Tibial artery (tissue), 4 donors: Measurements from ENCODE around the gene PSMF1.

ENCODE experiments used
- DNase-seq, 2 donors: peaks; one replicate each; pipeline ENCODE4 v3.0.0-alpha.2; 2019
- H3K27ac ChIP-seq, 2 donors: fragments of 200-600 bp; sonication (generic) in 1 of 2; 1 replicate in 1 of 2; 2 replicates in 1 of 2; pipeline ENCODE4 v1.5.1; 2018 to 2019; ENCODE audit warnings: mild to moderate bottlenecking in 1 of 2
- H3K27me3 ChIP-seq, 2 donors: fragments of 200-600 bp; sonication (generic) in 1 of 2; one replicate each; pipeline versions ENCODE4 v1.5.1 to v1.6.0; 2016 to 2019
- H3K36me3 ChIP-seq, 3 donors: fragments of 200-600 bp; sonication (generic) in 2 of 3; one replicate each; pipeline ENCODE4 v1.5.1; 2016 to 2019; ENCODE audit warnings: mild to moderate bottlenecking in 2 of 3
- H3K4me1 ChIP-seq, 4 donors: fragments of 200-600 bp; sonication (generic) in 2 of 4; 1 replicate in 3 of 4; 2 replicates in 1 of 4; pipeline ENCODE4 v1.5.1; 2016 to 2019
- H3K4me3 ChIP-seq, 2 donors: fragments of 200-600 bp; sonication (generic) in 1 of 2; 1 replicate in 1 of 2; 2 replicates in 1 of 2; pipeline ENCODE4 v1.5.1; 2018 to 2019; ENCODE audit warnings: mild to moderate bottlenecking in 2 of 2
- H3K9me3 ChIP-seq, 3 donors: fragments of 200-600 bp; sonication (generic) in 1 of 3; one replicate each; pipeline ENCODE4 v1.5.1; 2016 to 2019
- intact Hi-C: fragments of 100-400 bp; cut with DNase I; formaldehyde crosslinking; loops from one replicate; pipeline ENCODE4 v1.15.0; 2023; ENCODE audit warnings: low total_unique reads
- TF ChIP-seq, protein P1 (sequence below), 2 experiments: fragments of 200-600 bp in 1 of 2; fragments of 450-650 bp in 1 of 2; IDR thresholded peaks; one replicate each; pipeline ENCODE4 v1.5.1; 2017 to 2019; ENCODE audit warnings: antibody characterized with exemption in 2 of 2, mild to moderate bottlenecking in 1 of 2, moderate library complexity in 1 of 2

PSMF1 gene

DNA sequence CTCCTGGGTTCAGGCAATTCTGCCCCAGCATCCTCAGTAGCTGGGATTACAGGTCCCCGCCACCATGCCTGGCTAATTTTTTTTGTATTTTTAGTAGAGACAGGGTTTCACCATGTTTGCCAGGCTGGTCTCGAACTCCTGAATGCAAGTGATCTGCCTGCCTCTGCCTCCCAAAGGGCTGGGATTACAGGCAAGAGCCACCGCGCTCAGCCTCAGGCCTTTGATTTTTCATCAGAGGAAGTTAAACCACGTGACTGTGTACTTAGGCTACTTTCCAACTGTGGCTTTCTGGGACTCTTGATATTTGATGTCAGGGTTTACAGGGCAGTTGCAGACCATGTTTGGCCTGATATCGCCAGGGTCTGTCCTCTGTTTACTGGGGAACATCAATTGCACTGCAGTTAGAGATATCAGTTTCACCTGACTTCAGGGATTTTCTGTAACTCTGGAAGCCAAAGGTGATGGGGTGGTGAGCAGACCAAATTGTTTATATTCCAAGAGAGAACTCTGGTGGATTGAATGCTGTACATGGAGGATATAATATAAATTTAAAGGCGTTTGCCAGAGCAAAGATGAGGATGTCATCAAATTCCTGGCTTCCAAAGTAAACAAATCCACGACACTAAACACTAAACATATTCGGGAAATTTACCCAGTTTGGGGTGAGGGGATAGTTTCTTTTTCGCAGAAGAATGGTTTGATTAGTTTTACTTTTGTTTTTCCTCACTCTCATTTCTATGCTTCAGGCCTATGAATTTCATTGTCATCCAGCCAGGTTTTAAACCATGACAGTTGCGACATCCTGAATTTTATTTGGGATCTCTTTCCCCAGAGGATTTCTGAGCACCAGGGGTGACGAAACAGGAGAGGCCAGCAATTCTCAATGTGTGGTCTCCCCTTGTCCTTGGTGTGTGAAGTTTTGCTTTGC lies 4.2 kb downstream of the PSMF1 start:
- intact Hi-C loops, result loop anchor here (10.0 kb wide), 1 partner anchor 1352 kb away; the partner anchor contains the start of gene SNRPB
- H3K27ac ChIP-seq, result peak overlapping the region; percentile 8 to 46
- H3K36me3 ChIP-seq, result peaks cover 25 to 27% (median 26%) of the 10 kb centered on the region in 3 donors
- peaks cover 0 to 61% (median 38%) of the 10 kb centered on the region in 4 donors for H3K4me1 ChIP-seq
- no peaks in the 10 kb centered on the region for H3K9me3 ChIP-seq
- DNase-seq, result peak in 1 of 2 donors; percentile 36
- TF ChIP-seq, protein P1, sequence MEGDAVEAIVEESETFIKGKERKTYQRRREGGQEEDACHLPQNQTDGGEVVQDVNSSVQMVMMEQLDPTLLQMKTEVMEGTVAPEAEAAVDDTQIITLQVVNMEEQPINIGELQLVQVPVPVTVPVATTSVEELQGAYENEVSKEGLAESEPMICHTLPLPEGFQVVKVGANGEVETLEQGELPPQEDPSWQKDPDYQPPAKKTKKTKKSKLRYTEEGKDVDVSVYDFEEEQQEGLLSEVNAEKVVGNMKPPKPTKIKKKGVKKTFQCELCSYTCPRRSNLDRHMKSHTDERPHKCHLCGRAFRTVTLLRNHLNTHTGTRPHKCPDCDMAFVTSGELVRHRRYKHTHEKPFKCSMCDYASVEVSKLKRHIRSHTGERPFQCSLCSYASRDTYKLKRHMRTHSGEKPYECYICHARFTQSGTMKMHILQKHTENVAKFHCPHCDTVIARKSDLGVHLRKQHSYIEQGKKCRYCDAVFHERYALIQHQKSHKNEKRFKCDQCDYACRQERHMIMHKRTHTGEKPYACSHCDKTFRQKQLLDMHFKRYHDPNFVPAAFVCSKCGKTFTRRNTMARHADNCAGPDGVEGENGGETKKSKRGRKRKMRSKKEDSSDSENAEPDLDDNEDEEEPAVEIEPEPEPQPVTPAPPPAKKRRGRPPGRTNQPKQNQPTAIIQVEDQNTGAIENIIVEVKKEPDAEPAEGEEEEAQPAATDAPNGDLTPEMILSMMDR (IDR thresholded peaks at IDR 0.05), result no peak
- H3K4me3 ChIP-seq, result no peak overlapping the region
- no peaks in the 10 kb centered on the region for H3K27me3 ChIP-seq

DNA sequence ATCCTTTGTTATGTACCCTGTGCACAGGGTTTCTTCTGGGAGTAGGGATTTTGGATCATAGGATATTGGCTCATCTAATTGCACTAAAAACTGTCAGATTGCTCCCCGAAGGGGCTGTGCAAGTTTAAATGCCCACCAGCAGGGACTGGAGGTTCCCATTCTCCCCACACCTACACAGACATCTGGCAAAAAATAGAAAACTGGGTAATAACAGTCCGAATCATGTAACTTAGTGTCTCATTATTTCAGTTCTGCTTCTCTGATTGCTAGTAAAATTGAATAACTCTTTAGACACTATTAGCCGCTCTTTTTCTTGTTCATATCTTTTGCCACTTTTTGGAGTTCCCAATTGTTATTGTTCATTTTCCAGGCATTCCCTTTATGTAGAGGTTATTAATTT lies 5.3 kb downstream of the PSMF1 start:
- intact Hi-C loops, result loop anchor here (10.0 kb wide), 1 partner anchor 1351 kb away; the partner anchor contains the start of gene SNRPB
- peaks cover 0 to 57% (median 36%) of the 10 kb centered on the region in 4 donors for H3K4me1 ChIP-seq
- H3K27ac ChIP-seq, result no peak overlapping the region
- peaks cover 35 to 37% (median 36%) of the 10 kb centered on the region in 3 donors for H3K36me3 ChIP-seq
- TF ChIP-seq, protein P1 (IDR thresholded peaks at IDR 0.05), result no peak
- H3K27me3 ChIP-seq, result no peaks in the 10 kb centered on the region
- no peaks in the 10 kb centered on the region for H3K9me3 ChIP-seq
- no peak for DNase-seq
- H3K4me3 ChIP-seq, result no peak overlapping the region

DNA sequence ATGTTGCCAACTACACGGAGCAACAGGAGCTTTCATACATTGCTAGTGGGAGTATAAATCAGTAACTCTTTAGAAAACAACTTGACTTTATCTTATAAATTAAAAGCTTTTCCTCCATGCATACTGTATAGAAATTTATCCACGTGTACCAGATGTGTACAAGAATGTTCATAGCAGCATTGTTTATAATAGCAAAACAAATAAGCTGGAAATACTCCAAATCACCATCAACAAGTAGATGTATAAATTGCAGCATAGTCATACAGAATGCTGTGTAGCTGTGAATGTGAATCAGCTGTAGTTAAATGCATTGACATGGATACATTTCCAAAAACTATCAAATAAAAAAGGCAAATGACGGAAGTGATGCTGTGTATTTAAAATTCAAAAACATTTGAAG lies 6.0 kb downstream of the PSMF1 start:
- peaks cover 41 to 43% (median 43%) of the 10 kb centered on the region in 3 donors for H3K36me3 ChIP-seq
- peaks cover 0 to 52% (median 31%) of the 10 kb centered on the region in 4 donors for H3K4me1 ChIP-seq
- H3K27ac ChIP-seq, result no peak overlapping the region
- no peak overlapping the region for H3K4me3 ChIP-seq
- no peaks in the 10 kb centered on the region for H3K9me3 ChIP-seq
- no peaks in the 10 kb centered on the region for H3K27me3 ChIP-seq
- intact Hi-C loops, result loop anchor here (10.0 kb wide), 1 partner anchor 1350 kb away; the partner anchor contains the start of gene SNRPB
- DNase-seq, result no peak
- TF ChIP-seq, protein P1 (IDR thresholded peaks at IDR 0.05), result no peak

DNA sequence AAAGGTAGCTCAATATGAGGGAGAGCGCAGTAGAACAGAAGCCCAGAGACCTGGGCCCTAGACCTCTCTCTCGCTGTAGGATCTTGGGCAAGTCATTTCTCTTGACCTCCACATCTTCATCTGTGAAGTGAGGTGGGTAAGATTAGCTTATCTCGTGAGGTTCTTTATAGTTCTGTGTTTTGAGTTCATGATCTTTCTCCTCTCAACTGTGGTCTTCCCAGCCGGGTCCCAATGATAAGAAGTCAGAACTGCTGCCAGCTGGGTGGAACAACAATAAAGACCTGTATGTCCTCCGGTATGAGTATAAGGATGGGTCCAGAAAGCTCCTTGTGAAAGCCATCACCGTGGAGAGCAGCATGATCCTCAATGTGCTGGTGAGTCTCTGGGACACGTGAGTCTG lies 6.9 kb downstream of the PSMF1 start:
- TF ChIP-seq, protein P1 (IDR thresholded peaks at IDR 0.05), result no peak
- H3K4me1 ChIP-seq, result peaks cover 0 to 43% (median 23%) of the 10 kb centered on the region in 4 donors
- no peaks in the 10 kb centered on the region for H3K27me3 ChIP-seq
- no peak overlapping the region for H3K27ac ChIP-seq
- no peak for DNase-seq
- intact Hi-C loops, result loop anchor here (10.0 kb wide), 1 partner anchor 1350 kb away; the partner anchor contains the start of gene SNRPB
- no peak overlapping the region for H3K4me3 ChIP-seq
- H3K9me3 ChIP-seq, result no peaks in the 10 kb centered on the region
- H3K36me3 ChIP-seq, result peaks cover 48 to 52% (median 51%) of the 10 kb centered on the region in 3 donors

DNA sequence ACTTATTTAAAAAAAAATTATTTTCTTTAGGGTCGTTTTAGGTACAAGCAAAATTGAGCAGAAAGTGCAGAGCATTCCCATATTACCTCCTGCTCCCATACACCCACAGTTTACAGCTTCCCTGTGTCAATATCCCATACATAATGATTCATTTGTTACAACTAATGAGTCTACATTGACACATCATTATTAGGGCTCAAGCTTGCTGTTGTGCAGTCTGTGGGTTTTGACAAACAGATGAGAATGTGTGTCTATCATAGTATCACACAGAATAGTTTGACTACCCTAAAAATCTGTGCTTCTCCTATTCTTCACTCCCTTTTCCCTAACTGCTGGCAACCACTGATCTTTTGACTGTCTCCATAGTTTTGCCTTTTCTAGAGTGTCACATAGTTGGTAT lies 9.4 kb downstream of the PSMF1 start:
- intact Hi-C loops, result loop anchor here (10.0 kb wide), 1 partner anchor 1347 kb away; the partner anchor contains the start of gene SNRPB
- no peak overlapping the region for H3K4me3 ChIP-seq
- H3K27ac ChIP-seq, result no peak overlapping the region
- H3K4me1 ChIP-seq, result peaks cover 0 to 17% (median 3%) of the 10 kb centered on the region in 4 donors
- no peaks in the 10 kb centered on the region for H3K9me3 ChIP-seq
- no peak for DNase-seq
- peaks cover 65 to 78% (median 76%) of the 10 kb centered on the region in 3 donors for H3K36me3 ChIP-seq
- TF ChIP-seq, protein P1 (IDR thresholded peaks at IDR 0.05), result no peak
- H3K27me3 ChIP-seq, result no peaks in the 10 kb centered on the region
